ENCODE measurements around the gene LCOR.

LCOR gene

DNA sequence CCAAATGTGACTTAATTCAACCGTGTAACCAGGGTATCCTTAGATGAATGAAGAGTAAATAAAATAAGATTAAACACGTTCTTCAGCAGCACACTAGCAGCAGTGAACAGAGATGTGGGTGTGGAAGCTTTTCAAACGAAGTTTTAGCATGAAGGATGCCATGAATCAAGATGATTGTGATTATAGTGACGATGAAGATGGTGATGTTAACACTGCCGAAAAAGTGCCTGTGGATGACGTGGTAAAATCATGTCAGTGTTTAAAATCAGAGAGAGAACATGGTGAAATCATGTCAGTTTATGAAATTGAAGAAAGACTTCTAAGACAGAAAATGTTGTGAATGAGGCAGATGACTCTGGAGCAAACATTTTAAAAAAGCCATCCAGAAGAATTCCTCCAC is 19.2 kb downstream of the LCOR start:
- peaks cover 31% of the 10 kb centered on the region for H3K4me1 Mint-ChIP-seq
- H3K9me3 Mint-ChIP-seq: no peaks in the 10 kb centered on the region
- no peak overlapping the region for H3K4me3 Mint-ChIP-seq
- H3K27me3 Mint-ChIP-seq: no peaks in the 10 kb centered on the region
- ATAC-seq: no peak
- no peak overlapping the region for H3K27ac Mint-ChIP-seq
- no peak for DNase-seq
- peaks cover 23% of the 10 kb centered on the region for H3K36me3 Mint-ChIP-seq (ENCODE audit: low read depth)

DNA sequence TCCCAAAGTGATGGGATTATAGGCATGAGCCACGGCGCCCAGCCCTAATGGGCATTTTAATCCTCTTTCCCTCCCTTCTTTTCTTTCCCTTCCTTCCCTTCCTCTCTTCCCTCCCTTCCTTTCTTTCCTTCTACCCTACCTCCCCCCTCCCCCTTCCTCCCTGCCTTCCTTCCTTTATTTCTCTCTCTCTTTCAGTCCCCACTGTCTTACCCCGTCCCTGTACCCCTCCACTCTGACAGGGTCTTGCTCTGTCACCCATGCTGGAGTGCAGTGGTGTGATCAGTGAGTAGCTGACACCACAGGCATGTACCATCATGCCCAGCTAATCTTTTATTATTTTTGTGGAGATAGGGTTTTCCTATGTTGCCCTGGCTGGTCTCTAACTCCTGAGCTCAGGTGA is 24.2 kb downstream of the LCOR start:
- no peaks in the 10 kb centered on the region for H3K27me3 Mint-ChIP-seq
- no peak overlapping the region for H3K4me3 Mint-ChIP-seq
- H3K4me1 Mint-ChIP-seq: peaks cover 55% of the 10 kb centered on the region
- no peaks in the 10 kb centered on the region for H3K9me3 Mint-ChIP-seq
- ATAC-seq: no peak
- peaks cover 42% of the 10 kb centered on the region for H3K36me3 Mint-ChIP-seq (ENCODE audit: low read depth)
- DNase-seq: no peak
- H3K27ac Mint-ChIP-seq: no peak overlapping the region

DNA sequence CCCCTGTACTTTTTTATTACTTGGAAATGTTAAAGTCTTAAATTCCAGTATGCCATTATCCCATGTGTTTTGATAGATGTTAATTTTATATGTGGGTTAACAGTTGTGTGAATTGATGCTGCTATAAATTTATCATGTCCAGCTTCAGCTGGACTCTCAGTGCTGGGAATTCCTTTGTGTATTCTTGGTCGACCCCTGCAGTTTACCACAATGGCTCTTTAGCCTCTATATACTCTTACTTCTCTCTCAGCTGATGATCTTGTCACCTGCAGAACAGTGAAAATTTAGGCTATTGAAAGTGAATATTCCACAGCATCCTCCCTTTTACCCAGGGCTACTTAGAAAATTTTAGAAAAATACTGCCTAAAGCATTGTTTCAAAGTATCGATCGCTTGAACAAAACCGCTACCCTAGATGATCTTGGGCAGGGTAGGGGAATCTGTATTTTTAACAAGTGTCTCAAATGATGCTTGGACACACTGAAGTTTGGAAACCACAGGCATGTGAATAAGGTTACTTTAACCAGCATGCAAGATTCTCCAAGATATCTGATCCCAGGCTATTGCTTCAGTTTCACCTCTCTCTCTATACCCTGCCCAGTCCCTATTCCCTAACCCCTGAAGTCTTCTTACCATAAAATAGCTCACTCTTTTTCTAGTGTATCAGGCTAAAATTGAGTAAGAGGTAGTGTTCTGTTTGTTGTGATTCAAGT is 25.4 kb downstream of the LCOR start:
- Mint-ChIP-seq H3K27me3 (no peaks in the 10 kb centered on the region), H3K4me3 (peak overlapping the region; percentile 16), H3K36me3 (ENCODE audit: low read depth) (peaks cover 51% of the 10 kb centered on the region), H3K27ac (peak overlapping the region; percentile 59), H3K9me3 (no peaks in the 10 kb centered on the region), H3K4me1 (peaks cover 59% of the 10 kb centered on the region)
- ATAC-seq (no peak), DNase-seq (no peak)

DNA sequence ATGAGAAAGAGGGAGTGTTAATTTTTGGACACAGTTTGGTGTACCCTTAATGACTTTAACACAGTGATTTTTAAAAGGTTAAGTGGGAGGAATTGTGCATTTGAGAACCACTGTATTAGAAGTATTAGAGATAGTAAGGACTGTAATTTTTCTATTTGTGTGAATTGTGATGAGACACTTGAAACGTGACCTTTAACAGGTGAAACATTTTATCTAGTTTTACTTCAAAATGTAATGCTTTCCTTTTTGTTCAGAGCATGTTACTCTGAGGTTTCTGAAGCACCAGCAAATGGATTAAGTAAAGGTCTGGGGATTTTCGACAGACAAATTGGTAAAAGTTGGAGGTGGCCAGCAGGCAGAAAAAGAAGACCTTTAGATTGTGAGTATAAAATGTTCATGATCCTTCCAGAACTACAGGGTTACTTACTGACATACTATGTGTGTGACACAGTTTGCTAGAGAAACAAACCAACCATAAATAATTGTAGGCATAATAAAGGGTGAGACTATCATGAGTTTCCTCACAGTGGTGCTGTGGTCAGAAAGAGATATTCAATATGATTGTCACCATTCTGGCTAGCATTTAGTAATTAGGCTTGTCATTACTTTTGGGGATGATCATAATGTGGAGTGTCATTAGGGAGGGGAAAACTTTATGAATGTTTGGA is 26.1 kb downstream of the LCOR start:
- peak; percentile 92 for ATAC-seq
- Mint-ChIP-seq H3K27ac (peak overlapping the region; percentile 59), H3K4me3 (peak overlapping the region; percentile 16), H3K27me3 (no peaks in the 10 kb centered on the region), H3K9me3 (no peaks in the 10 kb centered on the region), H3K36me3 (ENCODE audit: low read depth) (peaks cover 48% of the 10 kb centered on the region), H3K4me1 (peaks cover 63% of the 10 kb centered on the region)
- DNase-seq: no peak

DNA sequence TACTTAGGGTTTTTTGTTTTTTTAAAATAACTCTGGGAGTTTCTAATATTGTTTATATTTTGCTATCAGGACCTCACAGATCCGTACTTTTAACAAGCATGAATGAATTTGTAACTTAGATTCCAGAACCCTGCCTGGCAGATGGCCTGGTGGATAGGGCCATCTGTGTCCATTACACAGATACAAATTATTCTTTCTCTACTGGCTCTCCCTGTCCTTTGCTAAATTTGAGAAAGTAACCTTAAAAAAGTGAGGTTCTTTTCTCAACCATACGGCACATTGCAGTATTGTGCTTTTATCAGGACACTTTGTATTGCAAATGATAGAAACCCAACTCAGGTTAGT is 26.6 kb downstream of the LCOR start:
- no peaks in the 10 kb centered on the region for H3K9me3 Mint-ChIP-seq
- peak overlapping the region; percentile 59 for H3K27ac Mint-ChIP-seq
- H3K36me3 Mint-ChIP-seq (ENCODE audit: low read depth): peaks cover 44% of the 10 kb centered on the region
- peak overlapping the region; percentile 5 for H3K4me3 Mint-ChIP-seq
- H3K4me1 Mint-ChIP-seq: peaks cover 68% of the 10 kb centered on the region
- no peak for DNase-seq
- no peak for ATAC-seq
- H3K27me3 Mint-ChIP-seq: no peaks in the 10 kb centered on the region

DNA sequence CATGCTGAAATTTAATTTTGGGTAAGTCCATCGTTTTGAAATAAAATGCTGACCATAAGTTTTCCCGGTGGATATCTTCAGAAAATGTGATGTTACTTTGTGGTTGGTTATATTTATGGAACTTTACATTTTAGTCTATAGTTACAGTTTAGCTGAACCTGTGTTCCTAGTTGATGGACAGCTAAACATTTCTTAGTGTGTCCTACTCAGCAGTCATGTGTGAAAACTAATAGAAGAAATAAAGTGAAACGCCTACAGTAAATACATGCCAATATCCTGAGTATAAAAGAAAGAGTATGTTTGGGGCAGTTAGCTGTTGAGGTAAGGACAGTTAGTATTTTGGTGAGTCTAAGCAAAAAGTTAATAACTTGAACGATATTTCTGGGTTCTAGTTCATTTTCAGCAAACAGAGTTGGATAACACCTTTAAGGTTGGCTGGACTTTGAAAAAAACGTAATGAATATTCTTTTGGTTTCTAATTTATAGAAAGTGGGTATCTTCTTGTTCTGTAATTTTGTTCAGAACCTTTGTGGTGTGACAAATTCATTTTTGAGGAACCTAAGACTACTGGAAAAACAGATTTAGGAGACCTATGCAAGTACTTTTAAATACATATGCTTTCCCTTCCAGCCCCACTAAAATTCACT is 28.7 kb downstream of the LCOR start:
- no peak for ATAC-seq
- DNase-seq: no peak
- Mint-ChIP-seq H3K36me3 (ENCODE audit: low read depth) (peaks cover 44% of the 10 kb centered on the region), H3K27ac (peak overlapping the region; percentile 62), H3K4me1 (peaks cover 79% of the 10 kb centered on the region), H3K9me3 (no peaks in the 10 kb centered on the region), H3K4me3 (no peak overlapping the region), H3K27me3 (no peaks in the 10 kb centered on the region)

DNA sequence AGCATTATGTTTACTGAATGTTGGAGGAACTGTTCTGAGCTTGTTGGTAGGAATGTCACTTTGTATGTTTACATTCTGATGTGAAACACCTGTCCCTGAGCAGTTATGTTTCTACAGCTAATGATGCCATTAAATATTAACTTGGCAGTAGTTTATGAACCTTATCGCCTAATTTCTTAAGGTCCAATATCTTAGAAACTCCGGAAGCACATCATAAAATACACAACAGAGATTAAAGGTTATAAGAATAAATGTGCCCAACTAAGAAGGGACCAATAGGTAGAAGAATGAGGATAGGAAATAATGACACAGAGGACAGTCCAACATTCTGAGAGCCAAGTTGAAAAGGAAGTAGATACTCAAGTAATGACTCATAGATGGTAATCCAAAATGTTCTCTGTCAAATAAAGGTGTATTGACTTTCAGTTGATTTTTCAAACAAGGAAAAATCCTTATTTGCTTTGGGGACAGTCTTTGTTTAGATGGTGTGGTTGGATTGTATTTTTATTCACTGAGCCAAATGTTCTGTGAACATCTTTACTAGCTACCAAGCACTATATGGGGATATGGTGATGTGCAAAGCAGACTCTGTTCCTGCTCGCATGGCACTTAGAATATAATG is 31.9 kb downstream of the LCOR start:
- ATAC-seq (peak; percentile 88), DNase-seq (no peak)
- Mint-ChIP-seq H3K27ac (peak overlapping the region; percentile 84), H3K4me3 (peak overlapping the region; percentile 41), H3K27me3 (no peaks in the 10 kb centered on the region), H3K4me1 (peaks cover 54% of the 10 kb centered on the region), H3K9me3 (no peaks in the 10 kb centered on the region), H3K36me3 (ENCODE audit: low read depth) (peaks cover 38% of the 10 kb centered on the region)

DNA sequence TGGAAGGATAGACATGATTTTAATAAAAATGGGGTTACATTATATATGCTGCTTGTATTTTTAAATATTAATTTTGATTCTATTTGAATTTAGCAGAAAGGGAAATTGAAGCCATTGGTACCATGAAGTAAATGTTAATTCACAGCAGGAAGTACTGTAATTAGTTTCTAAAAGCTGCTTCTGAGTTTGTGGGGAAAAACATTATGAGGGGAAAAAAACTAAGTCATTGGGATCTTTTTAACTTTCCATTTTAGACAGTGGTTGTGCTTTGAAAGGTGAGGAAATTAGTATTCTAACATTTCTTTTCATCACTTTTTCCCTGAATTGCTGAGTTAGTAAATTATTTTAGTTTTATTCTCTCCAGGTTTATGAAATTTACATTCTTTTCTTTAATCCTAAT is 41.0 kb downstream of the LCOR start:
- peak overlapping the region; percentile 88 for H3K27ac Mint-ChIP-seq

DNA sequence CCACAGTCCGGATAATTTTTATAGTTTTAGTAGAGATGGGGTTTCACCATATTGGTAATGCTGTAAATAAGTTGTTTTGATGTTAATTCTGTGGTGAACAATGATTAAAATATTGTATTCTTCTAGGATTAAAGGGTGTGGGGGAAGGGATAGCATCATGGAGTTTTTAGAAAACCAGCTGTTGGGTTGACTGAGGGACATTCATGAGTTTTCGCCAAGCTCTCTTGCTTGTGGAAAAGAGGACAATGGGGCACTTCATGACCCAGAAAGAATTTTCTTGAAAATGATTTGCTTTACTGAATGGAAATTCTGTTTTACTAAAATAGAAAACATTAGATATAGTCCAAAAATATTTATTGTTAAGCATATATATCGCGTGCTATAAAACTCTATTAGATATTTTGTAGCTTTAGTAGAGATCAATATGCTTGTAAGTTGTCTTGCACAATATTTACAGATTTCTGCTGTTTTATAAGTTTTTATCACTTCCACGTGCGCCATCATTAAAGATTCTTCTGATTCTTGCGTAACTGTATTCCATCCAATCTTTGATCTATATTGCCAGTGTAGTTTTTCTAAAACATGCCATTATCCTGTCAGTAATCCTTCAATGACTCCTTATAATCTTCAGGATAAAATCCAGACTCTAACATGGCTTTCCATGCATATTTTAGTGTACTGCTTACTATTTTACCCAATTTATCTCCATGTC is 41.8 kb downstream of the LCOR start:
- Mint-ChIP-seq H3K9me3 (no peaks in the 10 kb centered on the region), H3K4me1 (peaks cover 61% of the 10 kb centered on the region), H3K36me3 (ENCODE audit: low read depth) (peaks cover 12% of the 10 kb centered on the region), H3K4me3 (no peak overlapping the region), H3K27ac (peak overlapping the region; percentile 88), H3K27me3 (no peaks in the 10 kb centered on the region)
- no peak for ATAC-seq
- no peak for DNase-seq

More for the DNA sequence above, 41.0 kb downstream of the LCOR start:
- no peaks in the 10 kb centered on the region for H3K27me3 Mint-ChIP-seq
- peak overlapping the region; percentile 6 for H3K4me3 Mint-ChIP-seq
- ATAC-seq: peak; percentile 54
- no peak for DNase-seq
- H3K9me3 Mint-ChIP-seq: no peaks in the 10 kb centered on the region
- peaks cover 9% of the 10 kb centered on the region for H3K36me3 Mint-ChIP-seq (ENCODE audit: low read depth)
- peaks cover 54% of the 10 kb centered on the region for H3K4me1 Mint-ChIP-seq

DNA sequence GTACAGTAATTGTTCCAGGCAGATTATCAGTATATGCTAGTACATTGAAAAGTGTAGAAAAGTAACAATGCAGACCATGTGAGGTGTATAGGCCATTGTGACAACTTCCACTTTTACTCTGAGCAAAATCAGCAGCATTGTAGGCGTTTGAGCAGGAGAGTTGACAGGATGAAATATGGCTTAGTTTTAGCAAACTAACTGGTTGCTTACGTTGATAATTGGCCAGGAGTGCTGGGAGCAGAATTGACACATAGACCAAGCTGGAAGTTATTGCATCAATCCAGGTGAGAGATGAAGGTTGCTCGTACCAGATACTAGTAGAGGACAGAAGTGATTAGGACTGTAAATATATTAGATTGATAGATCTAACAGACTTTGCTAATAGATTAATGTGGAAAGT is 46.0 kb downstream of the LCOR start:
- Mint-ChIP-seq H3K36me3 (ENCODE audit: low read depth) (peaks cover 14% of the 10 kb centered on the region), H3K27me3 (no peaks in the 10 kb centered on the region), H3K9me3 (no peaks in the 10 kb centered on the region), H3K27ac (no peak overlapping the region), H3K4me3 (no peak overlapping the region), H3K4me1 (peaks cover 65% of the 10 kb centered on the region)
- no peak for DNase-seq
- no peak for ATAC-seq

DNA sequence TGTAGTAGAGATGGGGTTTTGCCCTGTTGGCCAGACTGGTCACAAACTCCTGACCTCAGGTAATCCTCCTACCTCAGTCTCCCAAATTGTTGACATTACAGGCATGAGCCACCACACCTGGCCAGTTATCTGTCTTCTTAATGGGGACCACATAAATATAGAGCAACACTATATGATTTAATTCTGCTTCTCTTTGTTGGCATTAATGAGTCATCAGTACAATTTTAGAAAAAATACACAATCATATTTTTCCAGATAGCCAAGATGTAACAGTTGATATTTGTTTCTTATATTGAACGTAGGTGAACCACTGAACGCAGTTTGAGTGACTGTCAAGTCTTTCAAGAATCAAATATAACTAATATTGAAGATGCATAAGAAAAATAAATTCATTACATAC is 48.5 kb downstream of the LCOR start:
- Mint-ChIP-seq H3K27ac (no peak overlapping the region), H3K4me1 (peaks cover 53% of the 10 kb centered on the region), H3K27me3 (no peaks in the 10 kb centered on the region), H3K36me3 (ENCODE audit: low read depth) (peaks cover 14% of the 10 kb centered on the region), H3K9me3 (no peaks in the 10 kb centered on the region), H3K4me3 (no peak overlapping the region)
- ATAC-seq (no peak), DNase-seq (no peak)

DNA sequence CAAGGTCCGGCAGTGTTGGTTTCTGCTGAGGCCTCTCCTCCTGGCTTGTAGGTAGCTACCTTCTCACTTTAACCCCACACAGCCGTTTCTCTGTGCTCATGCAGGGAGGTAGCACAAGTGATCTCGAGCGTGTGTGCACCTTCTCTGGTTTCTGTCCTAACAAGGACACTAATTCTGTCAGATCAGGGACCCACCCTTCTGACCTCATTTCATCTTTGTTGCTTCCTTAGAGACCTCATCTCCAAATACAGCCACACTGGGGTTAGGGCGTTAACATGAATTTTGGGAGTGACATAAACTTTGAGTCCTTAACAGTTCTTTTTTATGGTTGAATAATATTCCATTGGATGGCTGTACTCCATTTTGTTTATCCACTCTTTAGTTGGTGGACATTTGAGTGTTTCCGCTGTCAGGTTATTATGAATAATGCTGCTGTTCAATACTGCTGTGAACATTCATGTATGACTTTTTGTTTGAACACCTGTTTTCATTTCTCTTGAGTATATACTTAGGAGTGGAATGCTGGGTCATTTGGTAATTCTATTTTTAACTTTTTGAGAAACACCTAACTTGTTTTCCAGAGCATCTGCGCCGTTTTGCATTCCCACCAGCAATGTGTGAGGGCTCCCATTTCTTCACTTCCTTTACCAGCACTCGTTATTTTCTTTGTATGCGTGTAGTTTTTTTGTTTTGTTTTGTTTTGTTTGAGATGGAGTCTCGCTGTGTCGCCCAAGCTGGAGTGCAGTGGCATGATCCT is 57.5 kb downstream of the LCOR start:
- peaks cover 32% of the 10 kb centered on the region for H3K9me3 Mint-ChIP-seq
- H3K36me3 Mint-ChIP-seq (ENCODE audit: low read depth): peaks cover 58% of the 10 kb centered on the region
- H3K4me1 Mint-ChIP-seq: peaks cover 46% of the 10 kb centered on the region
- ATAC-seq: no peak
- H3K27ac Mint-ChIP-seq: no peak overlapping the region
- no peak for DNase-seq
- no peaks in the 10 kb centered on the region for H3K27me3 Mint-ChIP-seq
- H3K4me3 Mint-ChIP-seq: no peak overlapping the region

DNA sequence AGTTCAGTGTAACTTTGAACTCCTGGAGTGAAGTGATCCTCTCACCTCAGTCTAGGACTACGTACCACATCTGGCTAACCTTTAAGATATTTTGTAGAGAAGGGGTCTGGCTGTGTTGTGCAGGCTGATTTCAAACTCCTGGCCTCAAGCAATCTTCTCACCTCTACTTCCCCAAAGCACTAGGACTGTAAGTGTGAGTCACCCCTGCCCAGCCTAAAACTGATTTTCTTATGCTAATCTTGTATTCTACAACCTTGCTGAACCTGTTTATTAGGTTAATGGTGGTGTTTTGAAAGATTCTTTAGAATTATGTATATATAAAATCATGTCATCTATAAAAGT is 58.0 kb downstream of the LCOR start:
- H3K27ac Mint-ChIP-seq: no peak overlapping the region
- no peak for ATAC-seq
- DNase-seq: no peak
- no peaks in the 10 kb centered on the region for H3K27me3 Mint-ChIP-seq
- H3K4me1 Mint-ChIP-seq: peaks cover 49% of the 10 kb centered on the region
- H3K36me3 Mint-ChIP-seq (ENCODE audit: low read depth): peaks cover 58% of the 10 kb centered on the region
- no peak overlapping the region for H3K4me3 Mint-ChIP-seq
- H3K9me3 Mint-ChIP-seq: peaks cover 32% of the 10 kb centered on the region

DNA sequence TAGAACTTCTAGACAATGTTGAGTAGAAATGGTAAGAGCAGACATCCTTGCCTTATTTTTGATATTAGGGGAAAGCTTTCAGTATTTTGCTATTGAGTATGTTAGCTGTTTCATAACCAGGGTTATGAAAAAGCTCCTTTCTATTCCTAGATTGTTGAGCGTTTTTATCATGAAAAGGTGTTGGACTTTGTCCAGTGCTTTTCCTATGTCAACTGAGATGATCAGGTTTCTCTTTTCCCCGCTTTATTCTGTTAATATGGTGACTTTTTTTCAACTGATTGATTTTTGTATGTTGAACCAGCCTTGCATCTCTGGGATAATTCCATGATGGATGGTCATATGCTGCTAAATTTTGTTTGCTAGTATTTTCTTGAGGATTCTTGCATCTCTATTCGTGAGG is 58.5 kb downstream of the LCOR start:
- DNase-seq: no peak
- H3K36me3 Mint-ChIP-seq (ENCODE audit: low read depth): peaks cover 58% of the 10 kb centered on the region
- no peak overlapping the region for H3K27ac Mint-ChIP-seq
- peaks cover 52% of the 10 kb centered on the region for H3K4me1 Mint-ChIP-seq
- H3K27me3 Mint-ChIP-seq: no peaks in the 10 kb centered on the region
- H3K4me3 Mint-ChIP-seq: no peak overlapping the region
- H3K9me3 Mint-ChIP-seq: peaks cover 32% of the 10 kb centered on the region
- ATAC-seq: no peak

Data from activated naive CD8-positive, alpha-beta T cell treated with anti-CD3 and anti-CD28 coated beads, Interleukin-2, amount 50 U/mL, for 24 hours (primary cell).